Measurements from ENCODE around the gene DNAAF9. TPM values are rescaled to one million over a fixed set of nuclear protein-coding genes. Genes with fewer than 3 reads are reported as not detected.

DNAAF9 gene
- total and polyA plus RNA-seq, 2 donors (not counting 3 experiments of a cell fraction or from before 2014, with no cell fraction given): 7.6 to 20.9 TPM

- ChIA-PET CTCF (interaction anchor here (0.6 to 1.1 kb wide), 3 partner anchors 11 to 70 kb away, joined by 3 to 4 read pairs (median 3); no protein-coding TSS in a partner anchor), POLR2A (no interaction called here)
- FAIRE-seq (no peak), DNase-seq (ENCODE audit: low read depth, low spot score) (no peak)
- H3K4me1 ChIP-seq (ENCODE audit: control insufficient read depth, extremely low read depth, insufficient read depth, low read length): peaks cover 12% of the 10 kb centered on the region
- H4K20me1 ChIP-seq (replicated peaks; ENCODE audit: control insufficient read depth, extremely low read depth, insufficient read depth, low read length): peaks cover 9% of the 10 kb centered on the region
- H3K9ac ChIP-seq (replicated peaks; ENCODE audit: extremely low read depth, insufficient read depth, low read length): no peak overlapping the region
- H3K9me3 ChIP-seq (replicated peaks; ENCODE audit: control insufficient read depth, insufficient read depth, low read length): no peaks in the 10 kb centered on the region
- no peaks in the 10 kb centered on the region for H3K9me1 ChIP-seq (replicated peaks; ENCODE audit: control insufficient read depth, extremely low read depth, insufficient read depth, low read length)
- no peak overlapping the region for H2AFZ ChIP-seq (ENCODE audit: low read depth, low read length)
- H3K27ac ChIP-seq (ENCODE audit: insufficient read depth, low read depth, low read length): no peak overlapping the region
- BruUV-seq (replicated peaks): no TSS peak
- H3K27me3 ChIP-seq (ENCODE audit: control insufficient read depth in 2 of 2, insufficient read depth in 2 of 2, low read length in 2 of 2): no peaks in the 10 kb centered on the region
- H3K36me3 ChIP-seq (ENCODE audit: control insufficient read depth in 2 of 2, extremely low read depth in 1 of 2, insufficient read depth in 2 of 2, low read length in 2 of 2): no peaks in the 10 kb centered on the region
- H3K4me2 ChIP-seq (ENCODE audit: insufficient read depth, low read length): no peak overlapping the region
- peaks cover 70% of the 10 kb centered on the region for H3K79me2 ChIP-seq (ENCODE audit: control insufficient read depth, insufficient read depth, low read length)
- TF ChIP-seq EZH2 (IDR thresholded peaks at IDR 0.05; ENCODE audit: borderline replicate concordance, low read depth, low read length, severe bottlenecking): no peak
- no peak for TF ChIP-seq FOS (IDR thresholded peaks at IDR 0.05; ENCODE audit: borderline replicate concordance, insufficient read depth, low read length)
- TF ChIP-seq JUN (IDR thresholded peaks at IDR 0.05; ENCODE audit: borderline replicate concordance, insufficient read depth, insufficient read length, low read depth): no peak
- no peak for TF ChIP-seq POLR2AphosphoS5 (IDR thresholded peaks at IDR 0.05; ENCODE audit: insufficient read depth, low read depth, low read length)
- no peak for TF ChIP-seq MAX (IDR thresholded peaks at IDR 0.05; ENCODE audit: insufficient read depth, insufficient read length)
- TF ChIP-seq GATA2 (IDR thresholded peaks at IDR 0.05; ENCODE audit: insufficient read depth, insufficient read length, low read depth, low read length): no peak
- TF ChIP-seq, protein P1, sequence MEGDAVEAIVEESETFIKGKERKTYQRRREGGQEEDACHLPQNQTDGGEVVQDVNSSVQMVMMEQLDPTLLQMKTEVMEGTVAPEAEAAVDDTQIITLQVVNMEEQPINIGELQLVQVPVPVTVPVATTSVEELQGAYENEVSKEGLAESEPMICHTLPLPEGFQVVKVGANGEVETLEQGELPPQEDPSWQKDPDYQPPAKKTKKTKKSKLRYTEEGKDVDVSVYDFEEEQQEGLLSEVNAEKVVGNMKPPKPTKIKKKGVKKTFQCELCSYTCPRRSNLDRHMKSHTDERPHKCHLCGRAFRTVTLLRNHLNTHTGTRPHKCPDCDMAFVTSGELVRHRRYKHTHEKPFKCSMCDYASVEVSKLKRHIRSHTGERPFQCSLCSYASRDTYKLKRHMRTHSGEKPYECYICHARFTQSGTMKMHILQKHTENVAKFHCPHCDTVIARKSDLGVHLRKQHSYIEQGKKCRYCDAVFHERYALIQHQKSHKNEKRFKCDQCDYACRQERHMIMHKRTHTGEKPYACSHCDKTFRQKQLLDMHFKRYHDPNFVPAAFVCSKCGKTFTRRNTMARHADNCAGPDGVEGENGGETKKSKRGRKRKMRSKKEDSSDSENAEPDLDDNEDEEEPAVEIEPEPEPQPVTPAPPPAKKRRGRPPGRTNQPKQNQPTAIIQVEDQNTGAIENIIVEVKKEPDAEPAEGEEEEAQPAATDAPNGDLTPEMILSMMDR (IDR thresholded peaks at IDR 0.05; ENCODE audit: extremely low read depth in 1 of 2, insufficient read depth in 1 of 2, low read depth in 1 of 2, low read length in 2 of 2): no peak
- intact Hi-C loops (cut with micrococcal nuclease) (no loop called here), dilution Hi-C loops (cut with MboI; ENCODE audit: extremely low pct_ligation_motif_present, low sequenced_read_pairs) (no loop called here)
- H3K4me3 ChIP-seq (replicated peaks in 1 of 3; ENCODE audit: insufficient read depth in 1 of 3, low read depth in 1 of 3, low read length in 3 of 3): no peak overlapping the region
Observed at GRCh38 chr20:3400260-3401155, 7.0 kb downstream of the DNAAF9 start.

Data from endothelial cell of umbilical vein (primary cell).